Neural progenitor cell (in vitro differentiated cells): ENCODE measurements around the gene RHOA. TPM values are rescaled to one million over a fixed set of nuclear protein-coding genes. Genes with fewer than 3 reads are reported as not detected.

Experiments
- DNase-seq: peaks from one replicate; pipeline ENCODE4 v3.0.0-alpha.2; 2016; ENCODE audit warnings: low spot score
- H2AFZ ChIP-seq: fragments of 200-600 bp; sonication (generic); replicated peaks from 2 replicates; pipeline ENCODE4 v1.6.1; 2016; ENCODE audit warnings: antibody characterized with exemption
- H3F3A ChIP-seq: fragments of 200-600 bp; sonication (generic); 2 replicates; pipeline ENCODE4 v1.6.1; 2016; ENCODE audit warnings: antibody characterized with exemption, low read depth
- H3K27ac ChIP-seq: fragments of 200-600 bp; sonication (generic); 2 replicates; pipeline ENCODE4 v1.5.1; 2016; ENCODE audit warnings: mild to moderate bottlenecking
- H3K27me3 ChIP-seq: fragments of 200-600 bp; sonication (generic); 2 replicates; pipeline ENCODE4 v1.6.1; 2016; ENCODE audit warnings: mild to moderate bottlenecking, moderate library complexity
- H3K36me3 ChIP-seq: fragments of 200-600 bp; sonication (generic); 2 replicates; pipeline ENCODE4 v1.5.1; 2016
- H3K4me1 ChIP-seq: fragments of 200-600 bp; sonication (generic); 2 replicates; pipeline ENCODE4 v1.6.1; 2016; ENCODE audit warnings: mixed run types
- H3K4me2 ChIP-seq: fragments of 200-600 bp; sonication (generic); 2 replicates; pipeline ENCODE4 v1.6.1; 2016
- H3K4me3 ChIP-seq: fragments of 200-600 bp; sonication (generic); 2 replicates; pipeline ENCODE4 v1.5.1; 2016
- H3K79me2 ChIP-seq: fragments of 200-600 bp; sonication (generic); 2 replicates; pipeline ENCODE4 v1.6.1; 2016; ENCODE audit warnings: low read depth
- H3K9ac ChIP-seq: fragments of 200-600 bp; sonication (generic); 2 replicates; pipeline ENCODE4 v1.6.1; 2016
- H3K9me3 ChIP-seq: fragments of 200-600 bp; sonication (generic); 2 replicates; pipeline ENCODE4 v1.5.1; 2016; ENCODE audit warnings: low read depth
- H4K20me1 ChIP-seq: fragments of 200-600 bp; sonication (generic); 2 replicates; pipeline ENCODE4 v1.6.1; 2016; ENCODE audit warnings: low read depth
- H3K27ac Mint-ChIP-seq: 3 replicates; pipeline ENCODE4 v1.8.0; 2021; ENCODE audit warnings: mixed read lengths
- H3K27me3 Mint-ChIP-seq: 2 replicates; pipeline ENCODE4 v1.8.0; 2022; ENCODE audit warnings: low read depth, mild to moderate bottlenecking, inconsistent platforms, moderate library complexity, mixed read lengths; ENCODE audit not compliant: insufficient read depth
- H3K36me3 Mint-ChIP-seq: 3 replicates; pipeline ENCODE4 v1.8.0; 2021; ENCODE audit warnings: mixed read lengths
- H3K4me1 Mint-ChIP-seq: 3 replicates; pipeline ENCODE4 v1.8.0; 2021; ENCODE audit warnings: mixed read lengths
- H3K4me3 Mint-ChIP-seq: 3 replicates; pipeline ENCODE4 v1.8.0; 2021; ENCODE audit warnings: mild to moderate bottlenecking, moderate library complexity, mixed read lengths
- H3K9me3 Mint-ChIP-seq: 3 replicates; pipeline ENCODE4 v1.8.0; 2020; ENCODE audit warnings: mixed read lengths
- CTCF ChIP-seq: fragments of 200-600 bp; sonication (generic); IDR thresholded peaks from 2 replicates; pipeline ENCODE4 v1.5.1; 2017; ENCODE audit warnings: antibody characterized with exemption, mild to moderate bottlenecking
- EZH2 ChIP-seq: fragments of 200-600 bp; sonication (generic); IDR thresholded peaks from 2 replicates; pipeline ENCODE4 v1.6.1; 2017; ENCODE audit warnings: antibody characterized with exemption, mild to moderate bottlenecking, moderate library complexity
- EZH2phosphoT487 ChIP-seq: fragments of 200-600 bp; sonication (generic); IDR thresholded peaks from 2 replicates; pipeline ENCODE4 v1.6.1; 2017; ENCODE audit warnings: antibody characterized with exemption
- total RNA-seq: library from RNA; depleted of rRNA; stranded (reverse); fragments of >200 nt; gene quantifications from 2 replicates; pipeline ENCODE4 v1.2.3, GENCODE V29; 2015; ENCODE audit warnings: low replicate concordance

The RHOA gene
- total RNA-seq, 1 donor from 2014 or later = 460 TPM

- H3K4me2 ChIP-seq = no peak overlapping the region
- no peaks in the 10 kb centered on the region for H3K9me3 ChIP-seq
- DNase-seq = no peak
- TF ChIP-seq EZH2 (no peak), CTCF (no peak), EZH2phosphoT487 (no peak)
- peaks cover 5% of the 10 kb centered on the region for H3F3A ChIP-seq
- H3K27me3 ChIP-seq = no peaks in the 10 kb centered on the region
- H3K4me3 Mint-ChIP-seq = no peak overlapping the region
- H3K27me3 Mint-ChIP-seq = peaks cover 7% of the 10 kb centered on the region
- H3K4me3 ChIP-seq = no peak overlapping the region
- no peaks in the 10 kb centered on the region for H3K79me2 ChIP-seq
- no peaks in the 10 kb centered on the region for H3K36me3 Mint-ChIP-seq
- H4K20me1 ChIP-seq = no peaks in the 10 kb centered on the region
- no peaks in the 10 kb centered on the region for H3K36me3 ChIP-seq
- H3K9ac ChIP-seq = no peak overlapping the region
- H3K27ac Mint-ChIP-seq = no peak overlapping the region
- H2AFZ ChIP-seq = no peak overlapping the region
- peaks cover 12% of the 10 kb centered on the region for H3K4me1 ChIP-seq
- H3K4me1 Mint-ChIP-seq = peaks cover 18% of the 10 kb centered on the region
- H3K27ac ChIP-seq = no peak overlapping the region
- no peaks in the 10 kb centered on the region for H3K9me3 Mint-ChIP-seq
Observed at GRCh38 chr3:49453621-49454020, 41.8 kb upstream of the RHOA start.

GRCh38 chr3:49445391-49445790 lies 33.6 kb upstream of the RHOA start:
- Mint-ChIP-seq H3K9me3 (no peaks in the 10 kb centered on the region), H3K27ac (no peak overlapping the region), H3K27me3 (peaks cover 2% of the 10 kb centered on the region), H3K4me1 (peaks cover 3% of the 10 kb centered on the region), H3K36me3 (no peaks in the 10 kb centered on the region), H3K4me3 (no peak overlapping the region)
- DNase-seq = no peak
- no peak overlapping the region for H2AFZ ChIP-seq
- no peaks in the 10 kb centered on the region for H3K79me2 ChIP-seq
- H3K4me1 ChIP-seq = no peaks in the 10 kb centered on the region
- H3F3A ChIP-seq = no peaks in the 10 kb centered on the region
- H3K9ac ChIP-seq = no peak overlapping the region
- no peaks in the 10 kb centered on the region for H3K9me3 ChIP-seq
- H3K4me3 ChIP-seq = no peak overlapping the region
- no peaks in the 10 kb centered on the region for H4K20me1 ChIP-seq
- no peaks in the 10 kb centered on the region for H3K27me3 ChIP-seq
- no peaks in the 10 kb centered on the region for H3K36me3 ChIP-seq
- H3K4me2 ChIP-seq = no peak overlapping the region
- no peak for TF ChIP-seq EZH2
- no peak for TF ChIP-seq CTCF
- no peak for TF ChIP-seq EZH2phosphoT487
- H3K27ac ChIP-seq = no peak overlapping the region

GRCh38 chr3:49434731-49435130 lies 23.0 kb upstream of the RHOA start:
- Mint-ChIP-seq H3K4me1 (peaks cover 2% of the 10 kb centered on the region), H3K36me3 (no peaks in the 10 kb centered on the region), H3K27me3 (peaks cover 4% of the 10 kb centered on the region), H3K27ac (no peak overlapping the region), H3K4me3 (no peak overlapping the region), H3K9me3 (no peaks in the 10 kb centered on the region)
- Histone ChIP-seq H3K27ac (no peak overlapping the region), H3K9ac (no peak overlapping the region), H3K36me3 (no peaks in the 10 kb centered on the region), H4K20me1 (no peaks in the 10 kb centered on the region), H3K79me2 (no peaks in the 10 kb centered on the region), H3K4me3 (no peak overlapping the region), H3K27me3 (no peaks in the 10 kb centered on the region), H3F3A (peaks cover 9% of the 10 kb centered on the region), H3K4me1 (no peaks in the 10 kb centered on the region), H3K4me2 (no peak overlapping the region), H3K9me3 (no peaks in the 10 kb centered on the region), H2AFZ (no peak overlapping the region)
- DNase-seq = no peak
- TF ChIP-seq EZH2 (no peak), CTCF (no peak), EZH2phosphoT487 (no peak)

GRCh38 chr3:49428752-49429080 lies 16.9 kb upstream of the RHOA start:
- Histone ChIP-seq H3K79me2 (no peaks in the 10 kb centered on the region), H3F3A (peaks cover 14% of the 10 kb centered on the region), H3K4me1 (no peaks in the 10 kb centered on the region), H3K4me3 (peak overlapping the region; percentile 65), H4K20me1 (no peaks in the 10 kb centered on the region), H3K27ac (no peak overlapping the region), H2AFZ (peak overlapping the region; percentile 75), H3K9ac (no peak overlapping the region), H3K27me3 (no peaks in the 10 kb centered on the region), H3K4me2 (peak overlapping the region; percentile 77), H3K36me3 (no peaks in the 10 kb centered on the region), H3K9me3 (no peaks in the 10 kb centered on the region)
- H3K27ac Mint-ChIP-seq = peak overlapping the region; percentile 84
- no peak for TF ChIP-seq EZH2
- no peak for TF ChIP-seq EZH2phosphoT487
- no peak for TF ChIP-seq CTCF
- H3K9me3 Mint-ChIP-seq = no peaks in the 10 kb centered on the region
- peaks cover 11% of the 10 kb centered on the region for H3K36me3 Mint-ChIP-seq
- H3K4me3 Mint-ChIP-seq = peak overlapping the region; percentile 97
- H3K27me3 Mint-ChIP-seq = peaks cover 2% of the 10 kb centered on the region
- no peak for DNase-seq
- H3K4me1 Mint-ChIP-seq = peaks cover 7% of the 10 kb centered on the region
